ENCODE measurements around the gene HAUS7. TPM values are rescaled to one million over a fixed set of nuclear protein-coding genes. Genes with fewer than 3 reads are reported as not detected.

HAUS7 gene
- polyA plus RNA-seq, 1 donor (not counting 4 experiments of a cell fraction or from before 2014, with no cell fraction given) = 13.8 TPM

DNA sequence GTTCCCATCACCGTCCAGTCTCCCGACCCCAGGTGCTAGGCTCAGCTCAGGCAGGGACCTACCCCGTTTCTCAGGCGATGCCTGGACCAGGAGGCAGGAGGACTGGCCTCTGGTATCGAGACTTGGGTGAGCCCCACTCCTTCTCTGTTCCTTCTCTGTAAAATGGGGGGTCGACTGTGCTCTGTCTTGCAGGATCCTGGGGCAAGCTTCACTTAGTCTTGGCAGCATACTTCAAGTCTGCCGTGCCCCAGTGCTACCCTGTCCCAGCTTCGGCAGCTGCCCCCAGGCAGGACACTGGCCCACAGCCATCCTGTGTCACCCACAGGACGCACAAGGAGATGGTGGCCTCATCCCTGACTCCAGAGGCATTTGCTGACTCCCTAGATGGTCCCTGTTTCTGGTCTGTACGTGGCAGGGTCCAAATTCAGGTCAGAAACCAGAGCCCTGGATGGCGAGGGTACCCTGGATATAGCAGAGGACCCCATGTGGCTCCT, 7.0 kb upstream of the HAUS7 start:
- Histone ChIP-seq H3K27me3 (ENCODE audit: control insufficient read depth, extremely low read depth, insufficient read depth, low read length) (peaks cover 3% of the 10 kb centered on the region), H3K27ac (ENCODE audit: control insufficient read depth, insufficient read depth, low read length) (no peak overlapping the region), H3K9me1 (ENCODE audit: control insufficient read depth, extremely low read depth, insufficient read depth, low read length) (no peaks in the 10 kb centered on the region), H3K4me1 (ENCODE audit: control insufficient read depth, extremely low read depth, insufficient read depth, low read length) (peaks cover 5% of the 10 kb centered on the region), H3K79me2 (ENCODE audit: control insufficient read depth, insufficient read depth, low read length) (no peaks in the 10 kb centered on the region), H2AFZ (ENCODE audit: control insufficient read depth, low read length) (no peak overlapping the region), H3K9me3 (ENCODE audit: control insufficient read depth, low read depth, low read length) (no peaks in the 10 kb centered on the region), H4K20me1 (ENCODE audit: control insufficient read depth, extremely low read depth, insufficient read depth, low read length) (no peaks in the 10 kb centered on the region), H3K4me3 (ENCODE audit: control insufficient read depth in 2 of 3, extremely low read depth in 1 of 3, insufficient read depth in 2 of 3, low read depth in 1 of 3, low read length in 3 of 3) (no peak overlapping the region), H3K36me3 (ENCODE audit: control insufficient read depth in 2 of 2, extremely low read depth in 1 of 2, insufficient read depth in 2 of 2, low read length in 2 of 2) (no peaks in the 10 kb centered on the region), H3K9ac (ENCODE audit: control insufficient read depth, extremely low read depth, insufficient read depth, low read length) (no peak overlapping the region), H3K4me2 (ENCODE audit: control insufficient read depth, extremely low read depth, insufficient read depth, low read depth, low read length) (no peak overlapping the region)
- no peak for DNase-seq (ENCODE audit: low read depth, low spot score)
- dilution Hi-C loops (cut with MboI; ENCODE audit: extremely low pct_ligation_motif_present, low sequenced_read_pairs) = no loop called here
- FAIRE-seq = no peak
- TF ChIP-seq, protein P1, sequence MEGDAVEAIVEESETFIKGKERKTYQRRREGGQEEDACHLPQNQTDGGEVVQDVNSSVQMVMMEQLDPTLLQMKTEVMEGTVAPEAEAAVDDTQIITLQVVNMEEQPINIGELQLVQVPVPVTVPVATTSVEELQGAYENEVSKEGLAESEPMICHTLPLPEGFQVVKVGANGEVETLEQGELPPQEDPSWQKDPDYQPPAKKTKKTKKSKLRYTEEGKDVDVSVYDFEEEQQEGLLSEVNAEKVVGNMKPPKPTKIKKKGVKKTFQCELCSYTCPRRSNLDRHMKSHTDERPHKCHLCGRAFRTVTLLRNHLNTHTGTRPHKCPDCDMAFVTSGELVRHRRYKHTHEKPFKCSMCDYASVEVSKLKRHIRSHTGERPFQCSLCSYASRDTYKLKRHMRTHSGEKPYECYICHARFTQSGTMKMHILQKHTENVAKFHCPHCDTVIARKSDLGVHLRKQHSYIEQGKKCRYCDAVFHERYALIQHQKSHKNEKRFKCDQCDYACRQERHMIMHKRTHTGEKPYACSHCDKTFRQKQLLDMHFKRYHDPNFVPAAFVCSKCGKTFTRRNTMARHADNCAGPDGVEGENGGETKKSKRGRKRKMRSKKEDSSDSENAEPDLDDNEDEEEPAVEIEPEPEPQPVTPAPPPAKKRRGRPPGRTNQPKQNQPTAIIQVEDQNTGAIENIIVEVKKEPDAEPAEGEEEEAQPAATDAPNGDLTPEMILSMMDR (optimal IDR thresholded peaks at IDR 0.05 in 1 of 3, IDR thresholded peaks at IDR 0.05 in 1 of 3, conservative IDR thresholded peaks at IDR 0.05 in 1 of 3; ENCODE audit: extremely low read depth in 1 of 3, insufficient read depth in 2 of 3, low read length in 3 of 3) = no peak
- no peak for TF ChIP-seq EZH2 (IDR thresholded peaks at IDR 0.05; ENCODE audit: low read length)

DNA sequence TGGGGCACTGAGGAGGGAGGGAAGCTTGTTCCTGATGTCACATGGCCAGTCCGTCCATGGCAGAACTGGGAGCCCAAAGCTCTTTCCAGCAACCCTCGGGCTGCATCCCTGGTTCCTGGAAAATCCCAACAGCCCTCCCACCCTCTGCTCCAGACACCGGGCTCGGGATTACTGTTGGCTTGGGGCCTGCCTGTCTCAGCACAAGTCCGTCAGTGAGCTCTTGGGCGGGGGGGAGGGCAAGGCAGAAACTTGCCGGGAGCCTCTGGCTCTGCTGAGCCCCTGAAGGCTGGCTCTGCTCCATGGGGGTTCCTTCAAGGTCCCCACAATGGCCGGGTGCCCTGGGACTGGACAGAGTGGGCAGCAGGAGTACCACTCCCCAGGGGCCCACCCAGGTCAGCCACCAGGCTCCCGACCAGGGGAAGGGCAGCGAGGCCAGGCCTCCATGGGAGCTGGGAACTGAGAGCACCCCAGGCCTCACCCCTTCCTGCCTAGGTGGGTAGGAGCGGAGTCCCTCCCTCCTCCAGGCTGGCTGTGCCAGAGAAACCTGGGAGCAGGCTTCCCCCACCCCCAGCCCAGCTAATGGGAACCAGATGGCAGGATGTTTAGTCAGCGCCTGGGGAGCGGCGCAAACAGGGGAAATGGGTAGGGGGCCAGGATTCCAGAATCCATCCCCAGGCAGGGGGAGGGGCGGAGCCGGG, 6.4 kb upstream of the HAUS7 start:
- H3K27me3 ChIP-seq (ENCODE audit: control insufficient read depth, extremely low read depth, insufficient read depth, low read length) = peaks cover 3% of the 10 kb centered on the region
- no peak overlapping the region for H2AFZ ChIP-seq (ENCODE audit: control insufficient read depth, low read length)
- no peak overlapping the region for H3K4me2 ChIP-seq (ENCODE audit: control insufficient read depth, extremely low read depth, insufficient read depth, low read depth, low read length)
- H3K9me1 ChIP-seq (ENCODE audit: control insufficient read depth, extremely low read depth, insufficient read depth, low read length) = no peaks in the 10 kb centered on the region
- FAIRE-seq (no peak), DNase-seq (ENCODE audit: low read depth, low spot score) (no peak)
- H4K20me1 ChIP-seq (ENCODE audit: control insufficient read depth, extremely low read depth, insufficient read depth, low read length) = no peaks in the 10 kb centered on the region
- no peak overlapping the region for H3K27ac ChIP-seq (ENCODE audit: control insufficient read depth, insufficient read depth, low read length)
- dilution Hi-C loops (cut with MboI; ENCODE audit: extremely low pct_ligation_motif_present, low sequenced_read_pairs) = no loop called here
- H3K4me3 ChIP-seq (ENCODE audit: control insufficient read depth in 2 of 3, extremely low read depth in 1 of 3, insufficient read depth in 2 of 3, low read depth in 1 of 3, low read length in 3 of 3) = no peak overlapping the region
- no peaks in the 10 kb centered on the region for H3K9me3 ChIP-seq (ENCODE audit: control insufficient read depth, low read depth, low read length)
- peaks cover 5% of the 10 kb centered on the region for H3K4me1 ChIP-seq (ENCODE audit: control insufficient read depth, extremely low read depth, insufficient read depth, low read length)
- H3K36me3 ChIP-seq (ENCODE audit: control insufficient read depth in 2 of 2, extremely low read depth in 1 of 2, insufficient read depth in 2 of 2, low read length in 2 of 2) = no peaks in the 10 kb centered on the region
- no peak for TF ChIP-seq EZH2 (IDR thresholded peaks at IDR 0.05; ENCODE audit: low read length)
- TF ChIP-seq, protein P1 (optimal IDR thresholded peaks at IDR 0.05 in 1 of 3, IDR thresholded peaks at IDR 0.05 in 1 of 3, conservative IDR thresholded peaks at IDR 0.05 in 1 of 3; ENCODE audit: extremely low read depth in 1 of 3, insufficient read depth in 2 of 3, low read length in 3 of 3) = no peak
- H3K79me2 ChIP-seq (ENCODE audit: control insufficient read depth, insufficient read depth, low read length) = no peaks in the 10 kb centered on the region
- no peak overlapping the region for H3K9ac ChIP-seq (ENCODE audit: control insufficient read depth, extremely low read depth, insufficient read depth, low read length)

Measured in keratinocyte (primary cell).